CD8-positive, alpha-beta memory T cell (primary cell): Measurements from ENCODE around the gene PLEKHG3. TPM values are rescaled to one million over a fixed set of nuclear protein-coding genes. Genes with fewer than 3 reads are reported as not detected.

Experiments used
- CTCF ChIA-PET: fragments of 350-600 bp; sonication (Branson Sonifier 250); formaldehyde crosslinking; loops from one replicate; lab custom pipeline; 2021; ENCODE audit warnings: antibody characterized with exemption; lab: Charles Lee
- POLR2A ChIA-PET: fragments of 350-600 bp; sonication (Branson Sonifier 250); formaldehyde crosslinking; loops from one replicate; lab custom pipeline; 2021; ENCODE audit warnings: antibody characterized with exemption; lab: Charles Lee
- DNase-seq, 5 donors: peaks; one replicate each; pipeline versions ENCODE4 v3.0.0 to v3.0.0-alpha.2; 2020 to 2022; ENCODE audit warnings: mixed read lengths in 1 of 5
- H3K27ac ChIP-seq: one replicate; pipeline ENCODE4 v1.7.0; 2013; ENCODE audit warnings: low read depth, mild to moderate bottlenecking, low read length, moderate library complexity
- H3K27me3 ChIP-seq: 2 replicates; pipeline ENCODE4 v1.7.0; 2013; ENCODE audit warnings: low read length, mild to moderate bottlenecking; ENCODE audit not compliant: insufficient read depth, poor library complexity, severe bottlenecking
- H3K36me3 ChIP-seq: 2 replicates; pipeline ENCODE4 v1.7.0; 2013; ENCODE audit warnings: mild to moderate bottlenecking, low read length, moderate library complexity; ENCODE audit not compliant: insufficient read depth
- H3K4me1 ChIP-seq: 2 replicates; pipeline ENCODE4 v1.7.0; 2013; ENCODE audit warnings: mild to moderate bottlenecking, low read length, moderate library complexity; ENCODE audit not compliant: insufficient read depth
- H3K4me3 ChIP-seq: 2 replicates; pipeline ENCODE4 v1.7.0; 2013; ENCODE audit warnings: mild to moderate bottlenecking, low read length
- H3K9me3 ChIP-seq: 2 replicates; pipeline ENCODE4 v1.7.0; 2013; ENCODE audit warnings: mild to moderate bottlenecking, low read length
- H3K27ac Mint-ChIP-seq, 8 donors: one replicate each; pipeline ENCODE4 v1.8.0; 2020 to 2021; ENCODE audit warnings: mixed read lengths in 8 of 8, mild to moderate bottlenecking in 6 of 8, inconsistent platforms in 3 of 8, moderate library complexity in 3 of 8
- H3K27me3 Mint-ChIP-seq, 2 donors: one replicate each; pipeline ENCODE4 v1.8.0; 2020 to 2021; ENCODE audit warnings: mixed read lengths in 2 of 2, mild to moderate bottlenecking in 1 of 2, moderate library complexity in 1 of 2
- H3K36me3 Mint-ChIP-seq, 3 donors: one replicate each; pipeline ENCODE4 v1.8.0; 2020 to 2021; ENCODE audit warnings: mixed read lengths in 3 of 3, inconsistent platforms in 1 of 3, mild to moderate bottlenecking in 1 of 3
- H3K4me1 Mint-ChIP-seq, 3 donors: one replicate each; pipeline ENCODE4 v1.8.0; 2020 to 2021; ENCODE audit warnings: mixed read lengths in 3 of 3, inconsistent platforms in 1 of 3, mild to moderate bottlenecking in 1 of 3
- H3K4me3 Mint-ChIP-seq, 7 donors: one replicate each; pipeline ENCODE4 v1.8.0; 2020 to 2021; ENCODE audit warnings: mixed read lengths in 7 of 7, mild to moderate bottlenecking in 6 of 7, moderate library complexity in 4 of 7, inconsistent platforms in 2 of 7
- H3K9me3 Mint-ChIP-seq, 5 donors: one replicate each; pipeline ENCODE4 v1.8.0; 2020 to 2022; ENCODE audit warnings: mixed read lengths in 5 of 5, mild to moderate bottlenecking in 3 of 5, moderate library complexity in 2 of 5, inconsistent platforms in 1 of 5
- polyA plus RNA-seq: library from polyadenylated mRNA; unstranded; fragments of 300-500 nt; fragmentation: Illumina TruSeq; gene quantifications from one replicate; pipeline ENCODE4 v1.2.3, GENCODE V29; 2021
- total RNA-seq, 2 experiments: library from RNA; stranded (reverse); gene quantifications; one replicate each; pipeline ENCODE4 v1.2.3, GENCODE V29; 2021

Gene PLEKHG3
- total and polyA plus RNA-seq, 3 experiments from 2014 or later: 4.9 to 61.1 (median 5.0) TPM

GRCh38 chr14:64743061-64743460 lies 38.8 kb downstream of the PLEKHG3 start:
- Mint-ChIP-seq H3K9me3 (peaks cover 0 to 4% (median 0%) of the 10 kb centered on the region in 5 donors), H3K36me3 (peaks cover 8 to 20% (median 9%) of the 10 kb centered on the region in 3 donors), H3K4me1 (peaks cover 24 to 32% (median 24%) of the 10 kb centered on the region in 3 donors), H3K27ac (no peak overlapping the region), H3K4me3 (no peak overlapping the region), H3K27me3 (peaks cover 0 to 2% of the 10 kb centered on the region in 2 donors)
- Histone ChIP-seq H3K9me3 (no peaks in the 10 kb centered on the region), H3K27me3 (no peaks in the 10 kb centered on the region), H3K4me1 (peaks cover 13% of the 10 kb centered on the region), H3K36me3 (no peaks in the 10 kb centered on the region), H3K27ac (no peak overlapping the region), H3K4me3 (no peak overlapping the region)
- DNase-seq: no peak
- ChIA-PET POLR2A (no interaction called here), CTCF (no interaction called here)

- Mint-ChIP-seq H3K4me1 (peaks cover 27 to 32% (median 27%) of the 10 kb centered on the region in 3 donors), H3K27ac (peak overlapping the region in 6 of 8 donors; percentile 24 to 93 (median 66)), H3K4me3 (peak overlapping the region in 4 of 7 donors; percentile 3 to 43 (median 30)), H3K27me3 (peaks cover 0 to 2% of the 10 kb centered on the region in 2 donors), H3K36me3 (peaks cover 8 to 17% (median 9%) of the 10 kb centered on the region in 3 donors), H3K9me3 (peaks cover 0 to 4% (median 0%) of the 10 kb centered on the region in 5 donors)
- ChIA-PET CTCF (interaction anchor here (1.3 kb wide), 1 partner anchor 27 kb away, joined by 4 read pairs; no protein-coding TSS in a partner anchor), POLR2A (no interaction called here)
- DNase-seq: no peak
- H3K27ac ChIP-seq: no peak overlapping the region
- peaks cover 13% of the 10 kb centered on the region for H3K4me1 ChIP-seq
- no peaks in the 10 kb centered on the region for H3K27me3 ChIP-seq
- no peaks in the 10 kb centered on the region for H3K9me3 ChIP-seq
- H3K36me3 ChIP-seq: no peaks in the 10 kb centered on the region
- H3K4me3 ChIP-seq: no peak overlapping the region
These were observed 41.4 kb downstream of the PLEKHG3 start for GRCh38 chr14:64745511-64746091.

GRCh38 chr14:64746298-64747250 lies 42.4 kb downstream of the PLEKHG3 start:
- POLR2A ChIA-PET: no interaction called here
- H3K27me3 Mint-ChIP-seq: peaks cover 0 to 1% of the 10 kb centered on the region in 2 donors
- Histone ChIP-seq H3K27me3 (no peaks in the 10 kb centered on the region), H3K4me1 (peaks cover 13% of the 10 kb centered on the region), H3K4me3 (no peak overlapping the region), H3K36me3 (no peaks in the 10 kb centered on the region), H3K27ac (no peak overlapping the region), H3K9me3 (no peaks in the 10 kb centered on the region)
- H3K27ac Mint-ChIP-seq: peak overlapping the region; percentile 19 to 96 (median 76)
- H3K36me3 Mint-ChIP-seq: peaks cover 4 to 9% (median 9%) of the 10 kb centered on the region in 3 donors
- CTCF ChIA-PET: interaction anchor here (1.2 to 1.3 kb wide), 2 partner anchors 18 to 26 kb away, joined by 4 read pairs; no protein-coding TSS in a partner anchor
- peaks cover 0 to 4% (median 0%) of the 10 kb centered on the region in 5 donors for H3K9me3 Mint-ChIP-seq
- H3K4me3 Mint-ChIP-seq: peak overlapping the region in 2 of 7 donors; percentile 38 to 49
- peaks cover 27 to 32% (median 27%) of the 10 kb centered on the region in 3 donors for H3K4me1 Mint-ChIP-seq
- no peak for DNase-seq

- H3K36me3 Mint-ChIP-seq: peaks cover 4 to 9% (median 5%) of the 10 kb centered on the region in 3 donors
- H3K4me3 Mint-ChIP-seq: no peak overlapping the region
- no peaks in the 10 kb centered on the region for H3K27me3 ChIP-seq
- peaks cover 13% of the 10 kb centered on the region for H3K4me1 ChIP-seq
- peaks cover 0 to 4% (median 0%) of the 10 kb centered on the region in 5 donors for H3K9me3 Mint-ChIP-seq
- no peak overlapping the region for H3K27ac ChIP-seq
- DNase-seq: no peak
- H3K4me1 Mint-ChIP-seq: peaks cover 27 to 32% (median 27%) of the 10 kb centered on the region in 3 donors
- H3K4me3 ChIP-seq: no peak overlapping the region
- ChIA-PET CTCF (interaction anchor here (1.2 kb wide), 1 partner anchor 18 kb away, joined by 4 read pairs; no protein-coding TSS in a partner anchor), POLR2A (no interaction called here)
- H3K27me3 Mint-ChIP-seq: peaks cover 0 to 4% of the 10 kb centered on the region in 2 donors
- no peaks in the 10 kb centered on the region for H3K9me3 ChIP-seq
- no peaks in the 10 kb centered on the region for H3K36me3 ChIP-seq
- peak overlapping the region in 6 of 8 donors; percentile 19 to 96 (median 58) for H3K27ac Mint-ChIP-seq
These were observed 43.1 kb downstream of the PLEKHG3 start for GRCh38 chr14:64747327-64747726.

GRCh38 chr14:64748521-64748920 lies 44.3 kb downstream of the PLEKHG3 start:
- Histone ChIP-seq H3K36me3 (no peaks in the 10 kb centered on the region), H3K27me3 (no peaks in the 10 kb centered on the region), H3K27ac (no peak overlapping the region), H3K9me3 (no peaks in the 10 kb centered on the region), H3K4me1 (peaks cover 13% of the 10 kb centered on the region), H3K4me3 (no peak overlapping the region)
- H3K36me3 Mint-ChIP-seq: peaks cover 3 to 9% (median 4%) of the 10 kb centered on the region in 3 donors
- peaks cover 0 to 4% (median 0%) of the 10 kb centered on the region in 5 donors for H3K9me3 Mint-ChIP-seq
- DNase-seq: no peak
- ChIA-PET POLR2A (interaction anchor here (0.6 kb wide), 2 partner anchors 23 to 31 kb away, joined by 3 to 4 read pairs; no protein-coding TSS in a partner anchor), CTCF (interaction anchor here (0.8 to 0.9 kb wide), 2 partner anchors 14 to 17 kb away, joined by 3 to 5 read pairs; no protein-coding TSS in a partner anchor)
- peaks cover 0 to 4% of the 10 kb centered on the region in 2 donors for H3K27me3 Mint-ChIP-seq
- H3K4me3 Mint-ChIP-seq: no peak overlapping the region
- H3K4me1 Mint-ChIP-seq: peaks cover 27 to 32% (median 27%) of the 10 kb centered on the region in 3 donors
- peak overlapping the region in 3 of 8 donors; percentile 27 to 76 (median 42) for H3K27ac Mint-ChIP-seq

- H3K27me3 ChIP-seq: no peaks in the 10 kb centered on the region
- peaks cover 13% of the 10 kb centered on the region for H3K4me1 ChIP-seq
- ChIA-PET POLR2A (interaction anchor here (0.6 kb wide), 2 partner anchors 24 to 32 kb away, joined by 3 to 4 read pairs; no protein-coding TSS in a partner anchor), CTCF (interaction anchor here (0.9 to 1.4 kb wide), 4 partner anchors 13 to 112 kb away, joined by 3 to 5 read pairs (median 4); no protein-coding TSS in a partner anchor)
- no peaks in the 10 kb centered on the region for H3K36me3 ChIP-seq
- H3K4me3 ChIP-seq: no peak overlapping the region
- H3K4me3 Mint-ChIP-seq: no peak overlapping the region
- no peak overlapping the region for H3K27ac ChIP-seq
- no peak for DNase-seq
- peaks cover 25 to 32% (median 27%) of the 10 kb centered on the region in 3 donors for H3K4me1 Mint-ChIP-seq
- H3K27ac Mint-ChIP-seq: peak overlapping the region in 1 of 8 donors; percentile 81
- no peaks in the 10 kb centered on the region for H3K9me3 ChIP-seq
- peaks cover 0 to under 1% (median 0%) of the 10 kb centered on the region in 5 donors for H3K9me3 Mint-ChIP-seq
- H3K36me3 Mint-ChIP-seq: peaks cover 1 to 6% (median 1%) of the 10 kb centered on the region in 3 donors
- H3K27me3 Mint-ChIP-seq: peaks cover 0 to 4% of the 10 kb centered on the region in 2 donors
These were observed 44.9 kb downstream of the PLEKHG3 start for GRCh38 chr14:64748995-64749714.

GRCh38 chr14:64752909-64753308 lies 48.7 kb downstream of the PLEKHG3 start:
- no peak overlapping the region for H3K27ac ChIP-seq
- no peaks in the 10 kb centered on the region for H3K36me3 ChIP-seq
- H3K4me3 Mint-ChIP-seq: no peak overlapping the region
- peaks cover 0 to 9% of the 10 kb centered on the region in 2 donors for H3K27me3 Mint-ChIP-seq
- no peaks in the 10 kb centered on the region for H3K9me3 ChIP-seq
- peaks cover 31 to 35% (median 32%) of the 10 kb centered on the region in 3 donors for H3K4me1 Mint-ChIP-seq
- ChIA-PET CTCF (no interaction called here), POLR2A (no interaction called here)
- H3K4me1 ChIP-seq: peaks cover 21% of the 10 kb centered on the region
- no peak for DNase-seq
- no peak overlapping the region for H3K4me3 ChIP-seq
- H3K27ac Mint-ChIP-seq: peak overlapping the region in 1 of 8 donors; percentile 33
- H3K36me3 Mint-ChIP-seq: no peaks in the 10 kb centered on the region
- H3K27me3 ChIP-seq: no peaks in the 10 kb centered on the region
- no peaks in the 10 kb centered on the region for H3K9me3 Mint-ChIP-seq
